ENCODE data around the gene CTU1. TPM values are rescaled to one million over a fixed set of nuclear protein-coding genes. Genes with fewer than 3 reads are reported as not detected.
A peak's percentile ranks its signal among the peaks of the same experiment; 100 is the strongest.

CTU1 gene
- total RNA-seq, 2 experiments from 2014 or later, result 10.6 to 11.1 TPM

- peaks cover 34% of the 10 kb centered on the region for H3K4me1 Mint-ChIP-seq (ENCODE audit: low read depth)
- TF ChIP-seq CTCF (IDR thresholded peaks at IDR 0.05), result no peak
- CTCF ChIA-PET, result interaction anchor here (0.8 kb wide), 1 partner anchor 30 kb away, joined by 3 read pairs; no protein-coding TSS in a partner anchor
- no peak overlapping the region for H3K27ac Mint-ChIP-seq
- intact Hi-C loops (cut with micrococcal nuclease), result no loop called here
- H3K27me3 Mint-ChIP-seq, result no peaks in the 10 kb centered on the region
- no peaks in the 10 kb centered on the region for H3K9me3 Mint-ChIP-seq
- H3K36me3 Mint-ChIP-seq (ENCODE audit: low read depth), result peaks cover 36% of the 10 kb centered on the region
- no peak overlapping the region for H3K4me3 Mint-ChIP-seq
- POLR2A ChIA-PET, result interaction anchor here (0.6 to 0.8 kb wide), 2 partner anchors 44 to 84 kb away, joined by 3 read pairs; no protein-coding TSS in a partner anchor
- DNase-seq, result no peak
- ATAC-seq, result no peak
Observed at GRCh38 chr19:51101171-51101865, 6.9 kb downstream of the CTU1 start.

- POLR2A ChIA-PET, result interaction anchor here (0.6 kb wide), 1 partner anchor 83 kb away, joined by 3 read pairs; no protein-coding TSS in a partner anchor
Observed at GRCh38 chr19:51100601-51101000, 7.6 kb downstream of the CTU1 start.

GRCh38 chr19:51099047-51099382 is 9.2 kb downstream of the CTU1 start:
- ChIA-PET CTCF (no interaction called here), POLR2A (no interaction called here)
- ATAC-seq (no peak), DNase-seq (no peak)
- intact Hi-C loops (cut with micrococcal nuclease), result no loop called here
- H3K4me3 Mint-ChIP-seq, result peak overlapping the region; percentile 41
- no peak for TF ChIP-seq CTCF (IDR thresholded peaks at IDR 0.05)
- H3K27me3 Mint-ChIP-seq, result no peaks in the 10 kb centered on the region
- H3K4me1 Mint-ChIP-seq (ENCODE audit: low read depth), result peaks cover 17% of the 10 kb centered on the region
- peaks cover 31% of the 10 kb centered on the region for H3K36me3 Mint-ChIP-seq (ENCODE audit: low read depth)
- no peaks in the 10 kb centered on the region for H3K9me3 Mint-ChIP-seq
- peak overlapping the region; percentile 34 for H3K27ac Mint-ChIP-seq

More at GRCh38 chr19:51100601-51101000, 7.6 kb downstream of the CTU1 start:
- H3K27ac Mint-ChIP-seq, result no peak overlapping the region
- H3K36me3 Mint-ChIP-seq (ENCODE audit: low read depth), result peaks cover 40% of the 10 kb centered on the region
- no peak for TF ChIP-seq CTCF (IDR thresholded peaks at IDR 0.05)
- H3K9me3 Mint-ChIP-seq, result no peaks in the 10 kb centered on the region
- H3K4me1 Mint-ChIP-seq (ENCODE audit: low read depth), result peaks cover 27% of the 10 kb centered on the region
- H3K4me3 Mint-ChIP-seq, result no peak overlapping the region
- no peaks in the 10 kb centered on the region for H3K27me3 Mint-ChIP-seq
- ATAC-seq (no peak), DNase-seq (no peak)
- CTCF ChIA-PET, result no interaction called here
- intact Hi-C loops (cut with micrococcal nuclease), result no loop called here

GRCh38 chr19:51098365-51099046 is 9.7 kb downstream of the CTU1 start:
- no peak overlapping the region for H3K27ac Mint-ChIP-seq
- peaks cover 29% of the 10 kb centered on the region for H3K36me3 Mint-ChIP-seq (ENCODE audit: low read depth)
- intact Hi-C loops (cut with micrococcal nuclease), result no loop called here
- ChIA-PET POLR2A (no interaction called here), CTCF (interaction anchor here (1.0 kb wide), 1 partner anchor 127 kb away, joined by 3 read pairs; no protein-coding TSS in a partner anchor)
- no peaks in the 10 kb centered on the region for H3K27me3 Mint-ChIP-seq
- peaks cover 16% of the 10 kb centered on the region for H3K4me1 Mint-ChIP-seq (ENCODE audit: low read depth)
- H3K9me3 Mint-ChIP-seq, result no peaks in the 10 kb centered on the region
- DNase-seq (peak; percentile 45), ATAC-seq (peak; percentile 76)
- no peak for TF ChIP-seq CTCF (IDR thresholded peaks at IDR 0.05)
- H3K4me3 Mint-ChIP-seq, result peak overlapping the region; percentile 41

- Mint-ChIP-seq H3K36me3 (ENCODE audit: low read depth) (peaks cover 28% of the 10 kb centered on the region), H3K27me3 (no peaks in the 10 kb centered on the region), H3K9me3 (no peaks in the 10 kb centered on the region), H3K4me1 (ENCODE audit: low read depth) (peaks cover 14% of the 10 kb centered on the region), H3K27ac (no peak overlapping the region), H3K4me3 (no peak overlapping the region)
- CTCF ChIA-PET, result interaction anchor here (1.0 kb wide), 1 partner anchor 126 kb away, joined by 3 read pairs; no protein-coding TSS in a partner anchor
- ATAC-seq, result no peak
- intact Hi-C loops (cut with micrococcal nuclease), result no loop called here
- no peak for TF ChIP-seq CTCF (IDR thresholded peaks at IDR 0.05)
- DNase-seq, result no peak
- POLR2A ChIA-PET, result no interaction called here
Observed at GRCh38 chr19:51097796-51098195, 10.4 kb downstream of the CTU1 start.
